GM12878 (cell line): Measurements from ENCODE around the gene TEX261. TPM values are rescaled to one million over a fixed set of nuclear protein-coding genes. Genes with fewer than 3 reads are reported as not detected.

Experiments used
- ELK1 ChIP-seq: IDR thresholded peaks from 2 replicates; pipeline ENCODE4 v1.6.1; 2012; ENCODE audit warnings: low read depth, low read length, improper control_type of control experiment
- REST ChIP-seq: IDR thresholded peaks from 2 replicates; pipeline ENCODE4 v1.6.1; 2012; ENCODE audit warnings: mild to moderate bottlenecking, low read depth, low read length
- SKIL ChIP-seq: fragments of 450-650 bp; IDR thresholded peaks from 2 replicates; pipeline ENCODE4 v1.6.1; 2017; ENCODE audit warnings: mild to moderate bottlenecking, low read depth, inconsistent platforms; ENCODE audit not compliant: poor library complexity, severe bottlenecking
- TCF3 ChIP-seq: IDR thresholded peaks from 2 replicates; pipeline ENCODE4 v1.6.1; 2012; ENCODE audit warnings: low read depth, mild to moderate bottlenecking, low read length, borderline replicate concordance; ENCODE audit not compliant: insufficient read depth
- polyA plus RNA-seq, 11 experiments: library from polyadenylated mRNA; depleted of rRNA in 4 of 11; unstranded in 6 of 11; stranded (reverse) in 5 of 11; fragments of >200 nt; fragmentation: Nextera tagmentation in 4 of 11; fragmentation: Illumina TruSeq in 1 of 11; extraction: Ambion mirVana in 4 of 11; extraction: Trizol in 1 of 11; gene quantifications; 1 replicate in 1 of 11; 2 replicates in 10 of 11; pipeline versions ENCODE4 v1.2.1 to v1.2.3, GENCODE V29; 2011 to 2016; ENCODE audit warnings: inconsistent platforms in 2 of 11, missing spikeins in 2 of 11, low read depth in 1 of 11
- total RNA-seq, 4 experiments: library from RNA; depleted of rRNA in 3 of 4; stranded (reverse); fragments of >200 nt in 3 of 4; fragmentation: Illumina TruSeq in 1 of 4; extraction: Trizol in 1 of 4; gene quantifications; 2 replicates each; pipeline versions ENCODE4 v1.2.1 to v1.2.3, GENCODE V29; 2013 to 2021

Gene TEX261
- total and polyA plus RNA-seq, 10 of the 15 experiments (the other 5 are each of a cell fraction or from before 2014, with no cell fraction given), result 5.5 to 75.6 (median 40.3) TPM

GRCh38 chr2:70941186-70941585 is 53.5 kb downstream of the TEX261 start (continued):
- TF ChIP-seq REST (no peak), TCF3 (no peak), SKIL (no peak), ELK1 (no peak)
